HepG2 (cell line): Measurements from ENCODE around the gene ANTKMT. TPM values are rescaled to one million over a fixed set of nuclear protein-coding genes. Genes with fewer than 3 reads are reported as not detected.

Experiments
- ATF6 ChIP-seq: sonication (generic); formaldehyde crosslinking; conservative IDR thresholded peaks from 2 replicates; pipeline ENCODE4 v1.4.0; 2020; ENCODE audit warnings: missing genetic modification reagents
- CTCF ChIP-seq: sonication (generic); formaldehyde crosslinking; IDR thresholded peaks from 2 replicates; pipeline ENCODE4 v1.5.0; 2020; ENCODE audit warnings: mild to moderate bottlenecking, missing genetic modification reagents, moderate library complexity
- GLI4 ChIP-seq: sonication (generic); formaldehyde crosslinking; IDR thresholded peaks from 2 replicates; pipeline ENCODE4 v1.5.1; 2020; ENCODE audit warnings: missing genetic modification reagents, mild to moderate bottlenecking, moderate library complexity, borderline replicate concordance
- MAFF ChIP-seq: IDR thresholded peaks from 2 replicates; pipeline ENCODE4 v1.6.1; 2011; ENCODE audit warnings: low read depth, low read length, improper control_type of control experiment
- NFYC ChIP-seq: IDR thresholded peaks from 2 replicates; pipeline ENCODE4 v1.6.1; 2016; ENCODE audit warnings: missing genetic modification reagents, missing compliant biosample characterization
- POLR2G ChIP-seq: fragments of 200-400 bp; formaldehyde crosslinking; IDR thresholded peaks from 2 replicates; pipeline ENCODE4 v1.6.1; 2018; ENCODE audit warnings: mild to moderate bottlenecking, low read depth, low read length, moderate library complexity
- PRMT3 ChIP-seq: sonication (generic); formaldehyde crosslinking; IDR thresholded peaks from 2 replicates; pipeline ENCODE4 v1.8.1; 2022; ENCODE audit warnings: low read depth, mild to moderate bottlenecking, moderate library complexity, missing genetic modification reagents, borderline replicate concordance
- SALL1 ChIP-seq: sonication (generic); formaldehyde crosslinking; IDR thresholded peaks from 2 replicates; pipeline ENCODE4 v1.8.0; 2022; ENCODE audit warnings: mild to moderate bottlenecking, missing genetic modification reagents
- ZBTB2 ChIP-seq: sonication (generic); formaldehyde crosslinking; IDR thresholded peaks from 2 replicates; pipeline ENCODE4 v1.8.0; 2022; ENCODE audit warnings: low read depth, missing genetic modification reagents
- ZC3H4 ChIP-seq: sonication (generic); formaldehyde crosslinking; IDR thresholded peaks from 2 replicates; pipeline ENCODE4 v1.4.0; 2020; ENCODE audit warnings: missing genetic modification reagents, borderline replicate concordance
- ZNF234 ChIP-seq: sonication (generic); formaldehyde crosslinking; conservative IDR thresholded peaks from 2 replicates; pipeline ENCODE4 v1.5.1; 2020; ENCODE audit warnings: mild to moderate bottlenecking, missing genetic modification reagents
- ZNF512 ChIP-seq: sonication (generic); formaldehyde crosslinking; IDR thresholded peaks from 2 replicates; pipeline ENCODE4 v1.4.0; 2020; ENCODE audit warnings: mild to moderate bottlenecking, missing genetic modification reagents
- ZNF614 ChIP-seq: IDR thresholded peaks from 2 replicates; pipeline ENCODE4 v1.6.1; 2018; ENCODE audit warnings: missing biosample characterization, missing genetic modification reagents, inconsistent platforms, borderline replicate concordance
- ZNF616 ChIP-seq: sonication (generic); formaldehyde crosslinking; IDR thresholded peaks from 2 replicates; pipeline ENCODE4 v1.5.0; 2020; ENCODE audit warnings: low read depth, mild to moderate bottlenecking, missing genetic modification reagents
- ZNF660 ChIP-seq: sonication (generic); formaldehyde crosslinking; IDR thresholded peaks from 2 replicates; pipeline ENCODE4 v1.5.1; 2020; ENCODE audit warnings: mild to moderate bottlenecking, low read depth, missing genetic modification reagents, borderline replicate concordance
- ZNF724P ChIP-seq: sonication (generic); formaldehyde crosslinking; IDR thresholded peaks from 2 replicates; pipeline ENCODE4 v1.8.0; 2022; ENCODE audit warnings: missing genetic modification reagents, borderline replicate concordance
- ZNF790 ChIP-seq: sonication (generic); formaldehyde crosslinking; IDR thresholded peaks from 2 replicates; pipeline ENCODE4 v1.8.0; 2022; ENCODE audit warnings: missing genetic modification reagents, mild to moderate bottlenecking, borderline replicate concordance
- ZSCAN22 ChIP-seq: sonication (generic); formaldehyde crosslinking; IDR thresholded peaks from 2 replicates; pipeline ENCODE4 v1.4.0; 2020; ENCODE audit warnings: mild to moderate bottlenecking, missing genetic modification reagents
- polyA plus RNA-seq, 8 experiments: library from polyadenylated mRNA; depleted of rRNA in 3 of 8; stranded (reverse) in 7 of 8; unstranded in 1 of 8; fragments of >200 nt; fragmentation: Illumina TruSeq in 4 of 8; extraction: Trizol in 4 of 8; gene quantifications; 2 replicates each; pipeline versions ENCODE4 v1.2.1 to v1.2.3, GENCODE V29; 2011 to 2016; ENCODE audit warnings: low read depth in 4 of 8, missing spikeins in 1 of 8, mixed read lengths in 1 of 8; ENCODE audit not compliant: insufficient read depth in 1 of 8
- total RNA-seq, 5 experiments: library from RNA; depleted of rRNA; stranded (reverse); fragments of >200 nt; fragmentation: Illumina TruSeq; extraction: Trizol; gene quantifications; 2 replicates each; pipeline ENCODE4 v1.2.3, GENCODE V29; 2016; ENCODE audit warnings: low read depth in 1 of 5
- TF ChIP-seq, protein P1 (sequence below): sonication (generic); formaldehyde crosslinking; IDR thresholded peaks from 2 replicates; pipeline ENCODE4 v1.5.0; 2020; ENCODE audit warnings: mild to moderate bottlenecking, missing genetic modification reagents

Gene ANTKMT
- total and polyA plus RNA-seq, 2 of the 13 experiments (the other 11 are each of a cell fraction or from before 2014, with no cell fraction given), result 7.5 to 47.8 TPM

- no peak; the same call in 1 of the 2 replicates for TF ChIP-seq CTCF (CRISPR knock-in tag)
- no peak; the same call in 1 of the 2 replicates for TF ChIP-seq ZNF614 (CRISPR knock-in tag)
- TF ChIP-seq SALL1 (CRISPR knock-in tag), result peak; percentile 68
- TF ChIP-seq ZNF790 (CRISPR knock-in tag), result no peak; the same call in 1 of the 2 replicates
- TF ChIP-seq ZSCAN22 (CRISPR knock-in tag), result no peak
- TF ChIP-seq GLI4 (CRISPR knock-in tag), result 0 out of 2 replicates have a peak, but pooled peaks have one; percentile 33
- 0 out of 2 replicates have a peak, but pooled peaks have one; percentile 17 for TF ChIP-seq NFYC (CRISPR knock-in tag)
- no peak for TF ChIP-seq ATF6 (CRISPR knock-in tag)
- no peak for TF ChIP-seq ZC3H4
- TF ChIP-seq, protein P1, sequence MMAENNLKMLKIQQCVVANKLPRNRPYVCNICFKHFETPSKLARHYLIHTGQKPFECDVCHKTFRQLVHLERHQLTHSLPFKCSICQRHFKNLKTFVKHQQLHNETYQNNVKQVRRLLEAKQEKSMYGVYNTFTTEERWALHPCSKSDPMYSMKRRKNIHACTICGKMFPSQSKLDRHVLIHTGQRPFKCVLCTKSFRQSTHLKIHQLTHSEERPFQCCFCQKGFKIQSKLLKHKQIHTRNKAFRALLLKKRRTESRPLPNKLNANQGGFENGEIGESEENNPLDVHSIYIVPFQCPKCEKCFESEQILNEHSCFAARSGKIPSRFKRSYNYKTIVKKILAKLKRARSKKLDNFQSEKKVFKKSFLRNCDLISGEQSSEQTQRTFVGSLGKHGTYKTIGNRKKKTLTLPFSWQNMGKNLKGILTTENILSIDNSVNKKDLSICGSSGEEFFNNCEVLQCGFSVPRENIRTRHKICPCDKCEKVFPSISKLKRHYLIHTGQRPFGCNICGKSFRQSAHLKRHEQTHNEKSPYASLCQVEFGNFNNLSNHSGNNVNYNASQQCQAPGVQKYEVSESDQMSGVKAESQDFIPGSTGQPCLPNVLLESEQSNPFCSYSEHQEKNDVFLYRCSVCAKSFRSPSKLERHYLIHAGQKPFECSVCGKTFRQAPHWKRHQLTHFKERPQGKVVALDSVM, result no peak; the same call in 1 of the 2 replicates
- TF ChIP-seq ZNF616, result no peak
- peak; percentile 87 for TF ChIP-seq POLR2G
- peak; percentile 47 for TF ChIP-seq ZNF724P
- TF ChIP-seq PRMT3 (CRISPR knock-in tag), result peak; percentile 1; the same call in 1 of the 2 replicates
- no peak for TF ChIP-seq MAFF
- no peak for TF ChIP-seq ZNF660 (CRISPR knock-in tag)
- no peak; the same call in none of the 2 replicates for TF ChIP-seq ZBTB2
- no peak for TF ChIP-seq ZNF512 (CRISPR knock-in tag)
- TF ChIP-seq ZNF234 (CRISPR knock-in tag), result peak; percentile 62; the same call in 1 of the 2 replicates
Observed at GRCh38 chr16:720990-721764, at the start of gene ANTKMT (continued).
